ENCODE measurements around the gene VIL1. TPM values are rescaled to one million over a fixed set of nuclear protein-coding genes. Genes with fewer than 3 reads are reported as not detected.

Gene VIL1
- total RNA-seq, 2 experiments from 2014 or later: 0.73 TPM; not detected in 1

DNA sequence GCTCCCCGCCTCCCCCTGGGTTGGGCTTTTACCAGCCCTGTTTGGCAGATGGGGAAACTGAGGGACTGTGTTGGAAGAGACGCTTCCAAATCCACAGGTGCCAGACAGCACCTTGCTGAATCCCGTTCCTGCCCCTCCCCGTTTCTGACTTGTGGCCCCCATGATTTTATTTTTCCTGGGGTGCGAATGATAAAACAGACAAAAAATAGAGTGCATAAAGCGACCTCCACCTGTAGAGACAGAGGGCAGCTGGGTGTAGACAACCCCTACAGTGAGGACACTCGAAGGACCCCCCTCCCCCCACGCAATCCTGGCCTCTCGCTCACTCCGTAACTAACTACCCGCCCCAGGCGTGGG is 21.5 kb upstream of the VIL1 start:
- H3K36me3 Mint-ChIP-seq: peaks cover 5% of the 10 kb centered on the region
- H3K27me3 Mint-ChIP-seq: no peaks in the 10 kb centered on the region
- ATAC-seq (no peak), DNase-seq (no peak)
- peak overlapping the region; percentile 94 for H3K27ac Mint-ChIP-seq
- H3K4me3 Mint-ChIP-seq: peak overlapping the region; percentile 87
- H3K9me3 Mint-ChIP-seq (ENCODE audit: low read depth): no peaks in the 10 kb centered on the region
- peaks cover 44% of the 10 kb centered on the region for H3K4me1 Mint-ChIP-seq
- CTCF ChIA-PET: interaction anchor here (1.6 to 4.8 kb wide), 6 partner anchors 9 to 127 kb away, joined by 8 to 35 read pairs (median 23); partner anchors contain the start of genes AAMP, CATIP, PNKD and TMBIM1

GRCh38 chr2:218397820-218398436 is 21.0 kb upstream of the VIL1 start:
- CTCF ChIA-PET: interaction anchor here (1.9 to 4.8 kb wide), 4 partner anchors 8 to 112 kb away, joined by 8 to 35 read pairs (median 32); partner anchors contain the start of genes CATIP and TMBIM1
- no peaks in the 10 kb centered on the region for H3K9me3 Mint-ChIP-seq (ENCODE audit: low read depth)
- ATAC-seq: peak; percentile 32
- H3K27ac Mint-ChIP-seq: peak overlapping the region; percentile 94
- DNase-seq: peak; percentile 92
- no peaks in the 10 kb centered on the region for H3K27me3 Mint-ChIP-seq
- H3K4me3 Mint-ChIP-seq: peak overlapping the region; percentile 87
- peaks cover 5% of the 10 kb centered on the region for H3K36me3 Mint-ChIP-seq
- H3K4me1 Mint-ChIP-seq: peaks cover 47% of the 10 kb centered on the region

DNA sequence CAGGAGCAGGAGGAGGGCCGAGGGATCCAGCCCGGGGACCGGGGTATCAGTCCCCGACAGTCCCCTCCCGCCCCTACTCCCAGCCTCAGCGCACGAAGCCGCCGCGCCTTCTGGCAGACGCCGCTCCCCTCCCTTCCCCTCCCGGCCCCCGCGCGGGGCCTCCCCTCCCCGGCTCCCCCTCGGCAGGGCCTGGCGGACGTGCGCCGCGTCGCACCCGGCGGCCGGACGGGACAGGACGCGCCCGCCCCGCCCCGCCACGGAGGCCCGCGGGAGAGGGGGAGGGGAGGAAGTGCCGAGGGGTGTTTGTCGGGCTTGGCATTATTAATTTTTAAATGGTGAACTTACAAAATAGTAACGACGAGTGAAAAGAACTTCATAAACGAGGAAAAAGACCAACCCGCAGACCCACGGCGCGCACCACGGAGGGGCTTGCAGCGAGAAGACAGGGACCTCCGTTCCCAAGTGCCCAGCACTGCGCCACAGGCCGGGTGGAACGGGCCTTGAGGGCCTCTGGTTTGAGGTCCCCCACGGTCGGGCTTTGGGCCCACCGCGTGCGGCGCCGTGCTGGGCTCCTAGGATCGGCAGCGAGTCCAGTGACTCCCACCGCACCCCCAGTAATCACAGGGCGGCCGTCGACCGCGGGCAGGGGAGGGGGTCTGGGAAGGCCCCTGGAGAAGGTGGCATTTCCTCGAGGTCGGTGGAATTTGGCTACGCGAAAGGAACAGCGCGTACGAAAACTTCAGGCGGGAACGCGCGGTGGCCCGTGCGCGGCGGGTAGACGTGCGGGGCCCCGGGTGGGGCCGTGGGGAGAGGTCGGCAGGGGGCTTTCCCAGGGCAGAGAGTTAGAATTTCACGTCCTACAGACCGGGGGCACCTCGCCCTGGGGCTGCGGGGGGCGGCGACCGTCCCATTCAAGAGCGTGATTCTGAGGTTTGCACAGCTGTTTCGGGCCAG is 20.2 kb upstream of the VIL1 start:
- H3K4me1 Mint-ChIP-seq: peaks cover 54% of the 10 kb centered on the region
- CTCF ChIA-PET: interaction anchor here (3.6 kb wide), 1 partner anchor 113 kb away, joined by 32 read pairs; no protein-coding TSS in a partner anchor
- ATAC-seq (peak; percentile 16), DNase-seq (peak; percentile 87)
- H3K27me3 Mint-ChIP-seq: no peaks in the 10 kb centered on the region
- H3K27ac Mint-ChIP-seq: peak overlapping the region; percentile 94
- H3K9me3 Mint-ChIP-seq (ENCODE audit: low read depth): no peaks in the 10 kb centered on the region
- H3K36me3 Mint-ChIP-seq: peaks cover 11% of the 10 kb centered on the region
- peak overlapping the region; percentile 87 for H3K4me3 Mint-ChIP-seq

GRCh38 chr2:218399391-218400166 is 19.3 kb upstream of the VIL1 start, which contains the start of gene CTDSP1:
CTDSP1 (plus strand) TSS chr2:218399868; CDS start chr2:218400091, 223 bp downstream.
- H3K36me3 Mint-ChIP-seq: peaks cover 18% of the 10 kb centered on the region
- ATAC-seq: peak; percentile 34
- H3K27ac Mint-ChIP-seq: peak within 1 kb of the TSS; percentile 91
- H3K9me3 Mint-ChIP-seq (ENCODE audit: low read depth): no peaks in the 10 kb centered on the region
- DNase-seq: peak; percentile 97
- no peaks in the 10 kb centered on the region for H3K27me3 Mint-ChIP-seq
- peak within 1 kb of the TSS; percentile 87 for H3K4me3 Mint-ChIP-seq
- H3K4me1 Mint-ChIP-seq: peaks cover 54% of the 10 kb centered on the region
- CTCF ChIA-PET: interaction anchor here (0.9 to 1.5 kb wide), 5 partner anchors 98 to 171 kb away, joined by 3 to 6 read pairs (median 3); no protein-coding TSS in a partner anchor

DNA sequence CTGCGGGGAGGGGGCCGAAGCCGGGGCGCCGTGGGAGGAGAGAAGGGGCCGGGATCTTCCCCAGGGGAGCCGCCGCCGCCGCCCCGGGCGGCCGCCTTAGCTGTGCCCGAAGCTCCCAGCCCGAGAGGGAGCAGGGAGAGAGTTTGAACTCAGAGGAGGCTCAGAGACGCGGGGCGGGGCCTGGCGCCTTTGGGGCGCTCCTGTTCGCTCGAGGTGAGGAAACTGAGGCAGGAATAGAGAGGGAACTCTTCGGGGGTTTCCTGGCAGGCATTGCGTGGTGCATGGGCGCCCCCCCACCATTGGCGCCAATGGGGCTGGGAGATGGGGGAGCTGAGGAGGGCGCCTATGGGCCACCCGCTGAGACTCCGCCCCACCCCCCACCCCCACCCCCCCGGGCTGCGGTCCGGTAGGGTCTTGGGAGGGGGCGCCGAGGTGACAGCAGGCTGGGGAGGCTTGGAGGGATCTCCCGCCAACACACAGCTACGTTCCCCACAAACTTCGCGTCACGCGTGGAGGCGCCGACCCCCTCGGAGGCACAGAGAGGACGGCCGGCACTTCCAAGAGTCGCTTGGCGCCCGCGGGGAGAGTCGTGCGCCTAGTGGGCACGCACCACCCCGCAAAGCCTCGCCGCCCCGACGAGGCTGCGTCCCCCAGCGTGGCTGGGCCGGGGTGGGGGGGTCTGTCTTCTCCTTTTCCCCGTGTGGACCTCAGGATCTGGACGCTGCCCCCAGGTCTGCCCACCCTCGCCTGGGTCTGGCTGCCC is 18.6 kb upstream of the VIL1 start:
- Mint-ChIP-seq H3K36me3 (peaks cover 19% of the 10 kb centered on the region), H3K4me3 (peak overlapping the region; percentile 85), H3K4me1 (peaks cover 53% of the 10 kb centered on the region), H3K27me3 (no peaks in the 10 kb centered on the region), H3K27ac (peak overlapping the region; percentile 87), H3K9me3 (ENCODE audit: low read depth) (no peaks in the 10 kb centered on the region)
- ATAC-seq (peak; percentile 1), DNase-seq (peak; percentile 64)
- CTCF ChIA-PET: interaction anchor here (0.9 to 1.5 kb wide), 5 partner anchors 99 to 170 kb away, joined by 3 to 6 read pairs (median 3); no protein-coding TSS in a partner anchor

DNA sequence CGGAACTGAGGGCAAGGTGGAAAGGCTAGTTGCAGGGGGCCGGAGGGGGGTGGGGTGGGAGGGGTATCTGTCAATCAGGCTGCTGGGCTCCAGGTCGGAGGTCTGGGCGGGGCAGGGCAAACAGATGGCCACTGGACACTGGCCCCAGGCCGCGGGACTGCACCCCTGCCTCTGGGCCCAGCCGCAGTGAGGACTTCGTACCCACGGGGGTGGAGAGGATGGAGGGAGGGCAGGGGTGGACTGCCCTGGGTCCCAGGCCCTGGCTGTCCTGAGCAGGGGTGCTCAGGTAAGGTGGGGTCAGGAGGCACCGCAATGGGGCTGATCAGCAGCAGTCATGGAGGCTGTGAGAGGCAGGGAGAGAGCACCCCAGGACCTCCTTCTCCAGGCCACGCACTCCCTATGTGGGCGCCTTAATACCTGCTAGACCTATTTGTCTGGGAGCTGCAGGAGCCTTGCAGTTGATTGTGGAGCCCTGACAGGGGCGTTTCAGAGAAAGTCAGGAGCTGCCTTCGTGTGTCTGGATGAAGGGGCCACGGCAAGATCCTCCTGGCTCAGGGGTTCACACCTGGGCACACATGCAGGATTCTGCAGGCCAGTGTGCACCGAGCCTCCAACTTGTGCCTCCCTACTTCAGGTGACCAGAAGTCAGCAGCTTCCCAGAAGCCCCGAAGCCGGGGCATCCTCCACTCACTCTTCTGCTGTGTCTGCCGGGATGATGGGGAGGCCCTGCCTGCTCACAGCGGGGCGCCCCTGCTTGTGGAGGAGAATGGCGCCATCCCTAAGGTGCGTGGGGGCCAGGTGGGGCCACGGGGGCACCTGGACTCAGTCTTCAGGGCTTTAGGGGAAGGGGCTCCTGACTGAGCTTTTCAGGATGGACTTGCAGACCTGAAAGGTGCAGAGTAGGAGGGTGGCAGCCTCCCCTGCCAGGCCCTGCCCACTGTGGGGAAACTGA is 17.7 kb upstream of the VIL1 start:
- Mint-ChIP-seq H3K36me3 (peaks cover 19% of the 10 kb centered on the region), H3K27ac (peak overlapping the region; percentile 64), H3K27me3 (no peaks in the 10 kb centered on the region), H3K4me3 (peak overlapping the region; percentile 85), H3K4me1 (peaks cover 56% of the 10 kb centered on the region), H3K9me3 (ENCODE audit: low read depth) (no peaks in the 10 kb centered on the region)
- no peak for ATAC-seq
- DNase-seq: no peak
- CTCF ChIA-PET: interaction anchor here (0.7 to 1.5 kb wide), 6 partner anchors 108 to 169 kb away, joined by 3 to 6 read pairs (median 4); no protein-coding TSS in a partner anchor

DNA sequence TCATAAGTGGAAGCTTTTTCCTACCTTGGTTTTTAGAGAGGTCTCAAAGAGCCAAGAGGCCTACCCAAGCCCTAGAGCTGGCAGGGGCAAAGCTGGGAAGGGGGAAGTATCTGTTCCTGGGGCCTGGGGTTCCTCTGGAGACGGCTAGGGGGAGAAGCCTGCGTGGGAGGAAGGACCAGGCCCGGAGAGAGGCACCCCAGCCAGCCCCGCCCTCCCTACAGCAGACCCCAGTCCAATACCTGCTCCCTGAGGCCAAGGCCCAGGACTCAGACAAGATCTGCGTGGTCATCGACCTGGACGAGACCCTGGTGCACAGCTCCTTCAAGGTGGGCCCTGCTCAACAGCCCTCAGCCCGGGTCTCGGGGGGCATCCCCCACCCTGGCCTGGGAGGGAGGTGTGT is 17.0 kb upstream of the VIL1 start:
- H3K27ac Mint-ChIP-seq: peak overlapping the region; percentile 64
- peaks cover 58% of the 10 kb centered on the region for H3K4me1 Mint-ChIP-seq
- CTCF ChIA-PET: interaction anchor here (0.7 to 1.1 kb wide), 2 partner anchors 109 to 130 kb away, joined by 3 to 4 read pairs; no protein-coding TSS in a partner anchor
- DNase-seq (no peak), ATAC-seq (no peak)
- H3K36me3 Mint-ChIP-seq: peaks cover 19% of the 10 kb centered on the region
- H3K27me3 Mint-ChIP-seq: no peaks in the 10 kb centered on the region
- peak overlapping the region; percentile 85 for H3K4me3 Mint-ChIP-seq
- H3K9me3 Mint-ChIP-seq (ENCODE audit: low read depth): no peaks in the 10 kb centered on the region

DNA sequence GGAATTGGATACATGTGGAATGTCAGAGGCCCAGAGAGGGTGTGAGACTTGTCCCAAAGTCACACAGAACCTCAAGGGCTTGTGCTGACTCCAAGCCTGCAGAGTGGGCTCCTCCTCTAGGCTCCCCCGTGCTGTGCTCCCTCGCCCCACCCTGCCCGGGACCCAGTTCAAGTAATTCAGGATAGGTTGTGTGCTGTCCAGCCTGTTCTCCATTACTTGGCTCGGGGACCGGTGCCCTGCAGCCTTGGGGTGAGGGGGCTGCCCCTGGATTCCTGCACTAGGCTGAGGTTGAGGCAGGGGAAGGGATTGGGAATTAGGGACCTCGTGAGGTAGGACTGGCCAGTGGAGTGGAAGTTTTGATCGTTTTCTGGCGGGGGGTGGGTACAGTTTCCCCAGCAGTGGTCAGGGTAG is 16.4 kb upstream of the VIL1 start:
- Mint-ChIP-seq H3K9me3 (ENCODE audit: low read depth) (no peaks in the 10 kb centered on the region), H3K27ac (peak overlapping the region; percentile 14), H3K36me3 (peaks cover 19% of the 10 kb centered on the region), H3K4me1 (peaks cover 58% of the 10 kb centered on the region), H3K27me3 (no peaks in the 10 kb centered on the region), H3K4me3 (peak overlapping the region; percentile 32)
- ATAC-seq (no peak), DNase-seq (no peak)
- CTCF ChIA-PET: interaction anchor here (1.1 kb wide), 1 partner anchor 101 kb away, joined by 4 read pairs; no protein-coding TSS in a partner anchor

- DNase-seq (no peak), ATAC-seq (no peak)
- Mint-ChIP-seq H3K4me1 (peaks cover 58% of the 10 kb centered on the region), H3K4me3 (no peak overlapping the region), H3K36me3 (peaks cover 19% of the 10 kb centered on the region), H3K27ac (no peak overlapping the region), H3K9me3 (ENCODE audit: low read depth) (no peaks in the 10 kb centered on the region), H3K27me3 (no peaks in the 10 kb centered on the region)
- CTCF ChIA-PET: interaction anchor here (0.6 to 1.1 kb wide), 2 partner anchors 27 to 101 kb away, joined by 3 to 4 read pairs; no protein-coding TSS in a partner anchor
Measured at GRCh38 chr2:218402911-218403411, 16.0 kb upstream of the VIL1 start.

- H3K9me3 Mint-ChIP-seq (ENCODE audit: low read depth): no peaks in the 10 kb centered on the region
- CTCF ChIA-PET: interaction anchor here (0.9 to 1.7 kb wide), 2 partner anchors 113 to 132 kb away, joined by 3 to 5 read pairs; no protein-coding TSS in a partner anchor
- H3K36me3 Mint-ChIP-seq: peaks cover 19% of the 10 kb centered on the region
- peak overlapping the region; percentile 41 for H3K27ac Mint-ChIP-seq
- ATAC-seq: no peak
- H3K4me1 Mint-ChIP-seq: peaks cover 60% of the 10 kb centered on the region
- H3K4me3 Mint-ChIP-seq: no peak overlapping the region
- H3K27me3 Mint-ChIP-seq: no peaks in the 10 kb centered on the region
- DNase-seq: no peak
Measured at GRCh38 chr2:218403810-218404209, 15.1 kb upstream of the VIL1 start.

Data from activated CD8-positive, alpha-beta memory T cell treated with anti-CD3 and anti-CD28 coated beads, Interleukin-2, amount 10 ng/mL, durations not matched to agents 7 days and 5 days (primary cell).